ENCODE results near the gene FLRT2.

FLRT2 gene

DNA sequence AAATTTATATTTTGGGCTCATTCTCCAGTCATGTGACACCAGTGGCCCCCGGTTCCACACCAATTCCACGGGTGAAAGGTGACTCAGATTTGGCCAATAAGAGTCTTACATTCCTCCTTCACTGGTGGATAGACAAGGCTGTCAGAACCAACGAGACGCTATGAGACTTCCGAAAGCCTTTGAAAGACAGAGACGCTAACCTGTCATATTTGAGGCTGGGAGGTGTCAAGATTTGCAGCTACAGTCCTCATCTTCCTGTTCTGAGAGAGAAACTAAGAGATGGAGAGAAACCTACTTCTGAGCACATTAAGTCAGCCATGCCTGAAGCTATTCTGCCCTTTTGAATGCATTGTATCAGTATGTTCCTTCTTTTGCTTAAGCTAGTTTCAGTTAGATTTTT is 171.2 kb downstream of the FLRT2 start:
- no peaks in the 10 kb centered on the region for H3K4me1 ChIP-seq (ENCODE audit: control insufficient read depth, low read length)
- H3K79me2 ChIP-seq (ENCODE audit: control insufficient read depth, low read length), result no peaks in the 10 kb centered on the region
- no peak overlapping the region for H3K4me2 ChIP-seq (ENCODE audit: low read length)
- TF ChIP-seq, protein P1, sequence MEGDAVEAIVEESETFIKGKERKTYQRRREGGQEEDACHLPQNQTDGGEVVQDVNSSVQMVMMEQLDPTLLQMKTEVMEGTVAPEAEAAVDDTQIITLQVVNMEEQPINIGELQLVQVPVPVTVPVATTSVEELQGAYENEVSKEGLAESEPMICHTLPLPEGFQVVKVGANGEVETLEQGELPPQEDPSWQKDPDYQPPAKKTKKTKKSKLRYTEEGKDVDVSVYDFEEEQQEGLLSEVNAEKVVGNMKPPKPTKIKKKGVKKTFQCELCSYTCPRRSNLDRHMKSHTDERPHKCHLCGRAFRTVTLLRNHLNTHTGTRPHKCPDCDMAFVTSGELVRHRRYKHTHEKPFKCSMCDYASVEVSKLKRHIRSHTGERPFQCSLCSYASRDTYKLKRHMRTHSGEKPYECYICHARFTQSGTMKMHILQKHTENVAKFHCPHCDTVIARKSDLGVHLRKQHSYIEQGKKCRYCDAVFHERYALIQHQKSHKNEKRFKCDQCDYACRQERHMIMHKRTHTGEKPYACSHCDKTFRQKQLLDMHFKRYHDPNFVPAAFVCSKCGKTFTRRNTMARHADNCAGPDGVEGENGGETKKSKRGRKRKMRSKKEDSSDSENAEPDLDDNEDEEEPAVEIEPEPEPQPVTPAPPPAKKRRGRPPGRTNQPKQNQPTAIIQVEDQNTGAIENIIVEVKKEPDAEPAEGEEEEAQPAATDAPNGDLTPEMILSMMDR (IDR thresholded peaks at IDR 0.05; ENCODE audit: low read depth, low read length, poor library complexity, severe bottlenecking), result no peak
- no peak for TF ChIP-seq EZH2phosphoT487 (IDR thresholded peaks at IDR 0.05; ENCODE audit: borderline replicate concordance, low read length)
- H3K27me3 ChIP-seq (ENCODE audit: control insufficient read depth, low read length), result no peaks in the 10 kb centered on the region
- H3K9me3 ChIP-seq (ENCODE audit: control insufficient read depth, insufficient read depth, low read length), result no peaks in the 10 kb centered on the region; the same call in 1 of the 2 replicates
- H3K36me3 ChIP-seq (ENCODE audit: control insufficient read depth, low read length), result no peaks in the 10 kb centered on the region
- no peak overlapping the region for H3K4me3 ChIP-seq (ENCODE audit: low read length)
- H3K9me2 ChIP-seq (replicated peaks; ENCODE audit: control insufficient read depth, low read length), result no peaks in the 10 kb centered on the region
- no peak overlapping the region for H3K27ac ChIP-seq (ENCODE audit: low read depth, low read length)
- H4K20me1 ChIP-seq (ENCODE audit: control insufficient read depth, insufficient read depth, low read depth, low read length), result no peaks in the 10 kb centered on the region
- no peaks in the 10 kb centered on the region for H3F3A ChIP-seq (ENCODE audit: control insufficient read depth, insufficient read depth)

DNA sequence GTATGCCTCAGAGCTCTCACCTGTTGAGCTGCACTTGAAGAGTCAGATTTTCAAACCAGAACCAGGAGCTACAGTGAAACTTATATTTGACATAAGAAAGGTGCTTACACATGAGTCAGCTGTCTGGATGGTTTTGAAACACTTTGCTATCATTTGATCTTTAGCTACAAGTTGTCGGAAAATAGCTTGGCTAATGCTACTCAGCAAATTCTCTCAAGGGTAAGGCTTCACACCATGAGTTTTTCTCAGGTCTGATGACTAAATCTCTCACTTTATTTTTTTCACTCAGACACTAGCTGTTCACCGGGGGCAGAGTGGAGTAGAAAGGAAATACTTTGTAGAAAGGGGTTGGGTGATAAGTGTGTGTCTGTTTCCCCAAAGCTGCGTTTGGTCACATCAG is 171.8 kb downstream of the FLRT2 start:
- Histone ChIP-seq H3K36me3 (ENCODE audit: control insufficient read depth, low read length) (no peaks in the 10 kb centered on the region), H3K9me3 (ENCODE audit: control insufficient read depth, insufficient read depth, low read length) (no peaks in the 10 kb centered on the region; the same call in 1 of the 2 replicates), H4K20me1 (ENCODE audit: control insufficient read depth, insufficient read depth, low read depth, low read length) (no peaks in the 10 kb centered on the region), H3K4me1 (ENCODE audit: control insufficient read depth, low read length) (no peaks in the 10 kb centered on the region), H3K4me3 (ENCODE audit: low read length) (no peak overlapping the region), H3K4me2 (ENCODE audit: low read length) (no peak overlapping the region), H3K79me2 (ENCODE audit: control insufficient read depth, low read length) (no peaks in the 10 kb centered on the region), H3F3A (ENCODE audit: control insufficient read depth, insufficient read depth) (no peaks in the 10 kb centered on the region), H3K27me3 (ENCODE audit: control insufficient read depth, low read length) (no peaks in the 10 kb centered on the region), H3K27ac (ENCODE audit: low read depth, low read length) (no peak overlapping the region), H3K9me2 (replicated peaks; ENCODE audit: control insufficient read depth, low read length) (no peaks in the 10 kb centered on the region)
- TF ChIP-seq EZH2phosphoT487 (IDR thresholded peaks at IDR 0.05; ENCODE audit: borderline replicate concordance, low read length), result no peak
- TF ChIP-seq, protein P1 (IDR thresholded peaks at IDR 0.05; ENCODE audit: low read depth, low read length, poor library complexity, severe bottlenecking), result no peak

DNA sequence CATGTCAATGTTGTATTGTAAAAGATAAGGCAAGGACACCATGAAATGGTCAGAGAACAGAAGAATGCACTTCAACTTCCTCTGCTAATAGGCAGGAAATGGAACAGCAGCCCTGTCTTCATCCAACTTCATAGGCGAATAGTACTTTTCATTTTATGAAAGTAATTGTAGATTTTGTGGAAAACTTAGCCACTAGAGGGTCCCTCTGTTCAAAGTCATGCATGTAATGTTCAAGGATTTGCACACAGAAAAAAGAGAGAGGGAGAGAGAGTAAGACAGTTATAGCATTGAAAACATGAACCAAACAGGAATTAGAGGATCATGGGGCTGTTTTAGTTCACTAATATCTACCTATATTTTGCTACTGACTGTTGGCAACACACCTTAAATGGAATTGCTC is 172.2 kb downstream of the FLRT2 start:
- Histone ChIP-seq H3K79me2 (ENCODE audit: control insufficient read depth, low read length) (no peaks in the 10 kb centered on the region), H4K20me1 (ENCODE audit: control insufficient read depth, insufficient read depth, low read depth, low read length) (no peaks in the 10 kb centered on the region), H3K27me3 (ENCODE audit: control insufficient read depth, low read length) (no peaks in the 10 kb centered on the region), H3K27ac (ENCODE audit: low read depth, low read length) (no peak overlapping the region), H3F3A (ENCODE audit: control insufficient read depth, insufficient read depth) (no peaks in the 10 kb centered on the region), H3K9me2 (replicated peaks; ENCODE audit: control insufficient read depth, low read length) (no peaks in the 10 kb centered on the region), H3K36me3 (ENCODE audit: control insufficient read depth, low read length) (no peaks in the 10 kb centered on the region), H3K9me3 (ENCODE audit: control insufficient read depth, insufficient read depth, low read length) (no peaks in the 10 kb centered on the region; the same call in 1 of the 2 replicates), H3K4me2 (ENCODE audit: low read length) (no peak overlapping the region), H3K4me1 (ENCODE audit: control insufficient read depth, low read length) (no peaks in the 10 kb centered on the region), H3K4me3 (ENCODE audit: low read length) (no peak overlapping the region)
- TF ChIP-seq, protein P1 (IDR thresholded peaks at IDR 0.05; ENCODE audit: low read depth, low read length, poor library complexity, severe bottlenecking), result no peak
- no peak for TF ChIP-seq EZH2phosphoT487 (IDR thresholded peaks at IDR 0.05; ENCODE audit: borderline replicate concordance, low read length)

Measured in DOHH2 (cell line).